ENCODE results near the gene MPC1L.

The MPC1L gene

GRCh38 chrX:40632199-40632598 lies 9.0 kb downstream of the MPC1L start:
- no peak for DNase-seq

- no peak for DNase-seq
Measured at GRCh38 chrX:40637687-40638086, 14.5 kb downstream of the MPC1L start.

- peak; percentile 63 for DNase-seq
Measured at GRCh38 chrX:40644176-40644575, 20.9 kb downstream of the MPC1L start.

- peak; percentile 77 for DNase-seq
Measured at GRCh38 chrX:40644821-40645358, 21.7 kb downstream of the MPC1L start.

- DNase-seq, result peak; percentile 60
Measured at GRCh38 chrX:40646489-40647306, 23.5 kb downstream of the MPC1L start.

GRCh38 chrX:40647307-40648197 lies 24.3 kb downstream of the MPC1L start, which contains the start of gene CXorf38:
CXorf38 (minus strand) TSS chrX:40647561; CDS start chrX:40647520, 41 bp downstream.
- peak; percentile 86 for DNase-seq

GRCh38 chrX:40651620-40652223 lies 28.5 kb downstream of the MPC1L start:
- DNase-seq, result peak; percentile 85

- no peak for DNase-seq
Measured at GRCh38 chrX:40652664-40653063, 29.4 kb downstream of the MPC1L start.

GRCh38 chrX:40653535-40653934 lies 30.3 kb downstream of the MPC1L start:
- no peak for DNase-seq

- no peak for DNase-seq
Measured at GRCh38 chrX:40660381-40660780, 37.2 kb downstream of the MPC1L start.

- DNase-seq, result no peak
Measured at GRCh38 chrX:40661489-40661888, 38.3 kb downstream of the MPC1L start.

- DNase-seq, result no peak
Measured at GRCh38 chrX:40663078-40663740, 40.0 kb downstream of the MPC1L start.

- DNase-seq, result no peak
Measured at GRCh38 chrX:40663880-40664630, 40.8 kb downstream of the MPC1L start.

- no peak for DNase-seq
Measured at GRCh38 chrX:40671126-40671525, 47.9 kb downstream of the MPC1L start.
